ENCODE measurements around the gene C14orf132. TPM values are rescaled to one million over a fixed set of nuclear protein-coding genes. Genes with fewer than 3 reads are reported as not detected.

The C14orf132 gene
- total RNA-seq, 1 donor from 2014 or later: 8.0 TPM

- H3K9me3 Mint-ChIP-seq (ENCODE audit: unreplicated experiment): no peaks in the 10 kb centered on the region
- peak overlapping the region; percentile 17 for H3K9ac ChIP-seq (ENCODE audit: low read length)
Observed at GRCh38 chr14:96095581-96096476, 56.7 kb downstream of the C14orf132 start.

GRCh38 chr14:96096639-96097610 lies 57.8 kb downstream of the C14orf132 start:
- Histone ChIP-seq H3K9ac (ENCODE audit: low read length) (no peak overlapping the region), H3K9me3 (ENCODE audit: insufficient read depth, low read depth, low read length) (no peaks in the 10 kb centered on the region), H3K36me3 (ENCODE audit: insufficient read depth, low read length) (no peaks in the 10 kb centered on the region), H3K4me2 (ENCODE audit: low read length) (no peak overlapping the region), H3K4me1 (ENCODE audit: insufficient read depth, low read length) (peaks cover 22% of the 10 kb centered on the region), H3K4me3 (ENCODE audit: insufficient read depth, low read depth, low read length) (no peak overlapping the region), H3K79me2 (ENCODE audit: insufficient read depth, low read length) (no peaks in the 10 kb centered on the region), H4K20me1 (ENCODE audit: insufficient read depth, low read length) (no peaks in the 10 kb centered on the region), H3K27ac (ENCODE audit: low read depth, low read length) (no peak overlapping the region), H3K27me3 (ENCODE audit: insufficient read depth, low read length) (no peaks in the 10 kb centered on the region), H2AFZ (ENCODE audit: low read depth, low read length) (no peak overlapping the region)
- Mint-ChIP-seq H3K9me3 (ENCODE audit: unreplicated experiment) (no peaks in the 10 kb centered on the region), H3K4me3 (ENCODE audit: unreplicated experiment) (no peak overlapping the region), H3K27ac (ENCODE audit: unreplicated experiment) (no peak overlapping the region), H3K36me3 (ENCODE audit: low read depth, unreplicated experiment) (peaks cover 3% of the 10 kb centered on the region), H3K27me3 (ENCODE audit: low read depth, unreplicated experiment) (peaks cover 10% of the 10 kb centered on the region), H3K4me1 (ENCODE audit: low read depth, unreplicated experiment) (peaks cover 6% of the 10 kb centered on the region)
- DNase-seq (ENCODE audit: low read depth) (no peak), FAIRE-seq (no peak)
- TF ChIP-seq CTCF (IDR thresholded peaks at IDR 0.05; ENCODE audit: insufficient read depth, low read depth, low read length) (no peak), EZH2 (IDR thresholded peaks at IDR 0.05; ENCODE audit: insufficient read depth, low read length) (no peak)

More at GRCh38 chr14:96095581-96096476, 56.7 kb downstream of the C14orf132 start:
- FAIRE-seq: no peak
- Mint-ChIP-seq H3K27ac (ENCODE audit: unreplicated experiment) (no peak overlapping the region), H3K36me3 (ENCODE audit: low read depth, unreplicated experiment) (peaks cover 4% of the 10 kb centered on the region), H3K27me3 (ENCODE audit: low read depth, unreplicated experiment) (peaks cover 10% of the 10 kb centered on the region), H3K4me1 (ENCODE audit: low read depth, unreplicated experiment) (peaks cover 10% of the 10 kb centered on the region), H3K4me3 (ENCODE audit: unreplicated experiment) (no peak overlapping the region)
- TF ChIP-seq CTCF (IDR thresholded peaks at IDR 0.05; ENCODE audit: insufficient read depth, low read depth, low read length): no peak
- TF ChIP-seq EZH2 (IDR thresholded peaks at IDR 0.05; ENCODE audit: insufficient read depth, low read length): no peak
- no peaks in the 10 kb centered on the region for H3K9me3 ChIP-seq (ENCODE audit: insufficient read depth, low read depth, low read length)
- peaks cover 33% of the 10 kb centered on the region for H3K4me1 ChIP-seq (ENCODE audit: insufficient read depth, low read length)
- H4K20me1 ChIP-seq (ENCODE audit: insufficient read depth, low read length): no peaks in the 10 kb centered on the region
- no peak overlapping the region for H2AFZ ChIP-seq (ENCODE audit: low read depth, low read length)
- no peaks in the 10 kb centered on the region for H3K36me3 ChIP-seq (ENCODE audit: insufficient read depth, low read length)
- no peaks in the 10 kb centered on the region for H3K79me2 ChIP-seq (ENCODE audit: insufficient read depth, low read length)
- peak; percentile 64 for DNase-seq (ENCODE audit: low read depth)
- no peaks in the 10 kb centered on the region for H3K27me3 ChIP-seq (ENCODE audit: insufficient read depth, low read length)
- no peak overlapping the region for H3K27ac ChIP-seq (ENCODE audit: low read depth, low read length)
- H3K4me3 ChIP-seq (ENCODE audit: insufficient read depth, low read depth, low read length): no peak overlapping the region
- peak overlapping the region; percentile 13 for H3K4me2 ChIP-seq (ENCODE audit: low read length)

Measured in astrocyte (in vitro differentiated cells and primary cell).